ENCODE results near the gene FNBP1.
"Not testable (repeated sequence)": the region's sequence is repeated elsewhere in the genome, so short reads cannot be mapped to it uniquely, and the experiment has no call there.

Gene FNBP1

DNA sequence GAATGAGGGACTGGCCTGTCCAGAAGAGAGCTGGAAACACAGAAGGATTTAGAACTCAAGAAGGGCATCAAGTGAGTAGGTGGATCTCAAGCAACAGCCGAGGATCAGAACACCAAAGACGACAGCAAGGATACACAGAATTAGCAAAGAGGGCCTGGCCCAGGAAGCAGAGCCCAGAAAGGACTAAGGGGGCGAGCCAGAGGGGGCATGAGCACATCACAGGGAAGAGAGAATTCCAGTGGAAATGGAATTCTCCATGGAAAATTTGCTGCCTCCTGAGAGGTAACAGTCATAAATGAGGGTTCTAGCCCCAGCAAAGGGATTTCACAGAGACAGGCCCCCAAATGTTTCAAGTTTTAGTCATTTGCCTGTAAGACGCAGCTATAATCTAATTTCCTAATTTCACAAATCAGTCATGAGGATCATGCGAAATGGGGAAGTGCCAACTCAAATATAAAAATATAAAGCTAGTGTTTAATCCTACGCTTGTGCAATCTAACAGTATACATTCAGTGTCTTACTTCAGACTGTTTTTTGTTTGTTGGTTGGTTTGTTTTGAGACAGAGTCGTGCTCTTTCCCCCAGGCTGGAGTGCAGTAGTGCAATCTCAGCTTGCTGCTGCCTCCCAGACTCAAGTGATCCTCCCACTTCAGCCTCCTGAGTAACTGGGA, 46.7 kb downstream of the FNBP1 start:
- no peaks in the 10 kb centered on the region for H3K27me3 ChIP-seq (ENCODE audit: insufficient read depth, low read length, poor library complexity, severe bottlenecking)
- no peaks in the 10 kb centered on the region for H3K9me3 ChIP-seq (ENCODE audit: insufficient read depth, low read depth, low read length)
- H3F3A ChIP-seq (ENCODE audit: low read depth): no peaks in the 10 kb centered on the region
- peaks cover 67% of the 10 kb centered on the region for H4K20me1 ChIP-seq (ENCODE audit: insufficient read depth, low read length, poor library complexity, severe bottlenecking)
- peaks cover 23% of the 10 kb centered on the region; the same call in 1 of the 2 replicates for H3K36me3 ChIP-seq (ENCODE audit: insufficient read depth, low read length)
- no peak overlapping the region for H3K9ac ChIP-seq (ENCODE audit: low read depth, low read length, poor library complexity, severe bottlenecking)
- H3K9me2 ChIP-seq (replicated peaks; ENCODE audit: low read depth, low read length): no peaks in the 10 kb centered on the region
- H2AFZ ChIP-seq (ENCODE audit: low read length): no peak overlapping the region
- H3K4me3 ChIP-seq (ENCODE audit: low read length, poor library complexity, severe bottlenecking): no peak overlapping the region
- TF ChIP-seq, protein P1, sequence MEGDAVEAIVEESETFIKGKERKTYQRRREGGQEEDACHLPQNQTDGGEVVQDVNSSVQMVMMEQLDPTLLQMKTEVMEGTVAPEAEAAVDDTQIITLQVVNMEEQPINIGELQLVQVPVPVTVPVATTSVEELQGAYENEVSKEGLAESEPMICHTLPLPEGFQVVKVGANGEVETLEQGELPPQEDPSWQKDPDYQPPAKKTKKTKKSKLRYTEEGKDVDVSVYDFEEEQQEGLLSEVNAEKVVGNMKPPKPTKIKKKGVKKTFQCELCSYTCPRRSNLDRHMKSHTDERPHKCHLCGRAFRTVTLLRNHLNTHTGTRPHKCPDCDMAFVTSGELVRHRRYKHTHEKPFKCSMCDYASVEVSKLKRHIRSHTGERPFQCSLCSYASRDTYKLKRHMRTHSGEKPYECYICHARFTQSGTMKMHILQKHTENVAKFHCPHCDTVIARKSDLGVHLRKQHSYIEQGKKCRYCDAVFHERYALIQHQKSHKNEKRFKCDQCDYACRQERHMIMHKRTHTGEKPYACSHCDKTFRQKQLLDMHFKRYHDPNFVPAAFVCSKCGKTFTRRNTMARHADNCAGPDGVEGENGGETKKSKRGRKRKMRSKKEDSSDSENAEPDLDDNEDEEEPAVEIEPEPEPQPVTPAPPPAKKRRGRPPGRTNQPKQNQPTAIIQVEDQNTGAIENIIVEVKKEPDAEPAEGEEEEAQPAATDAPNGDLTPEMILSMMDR (conservative IDR thresholded peaks at IDR 0.05; ENCODE audit: low read length): no peak
- TF ChIP-seq EZH2phosphoT487 (IDR thresholded peaks at IDR 0.05; ENCODE audit: borderline replicate concordance): no peak
- no peaks in the 10 kb centered on the region for H3K4me1 ChIP-seq (ENCODE audit: insufficient read depth, low read length, poor library complexity, severe bottlenecking)
- H3K4me2 ChIP-seq (ENCODE audit: low read depth, low read length, poor library complexity, severe bottlenecking): no peak overlapping the region
- H3K79me2 ChIP-seq (ENCODE audit: insufficient read depth, low read length): peaks cover 86% of the 10 kb centered on the region

DNA sequence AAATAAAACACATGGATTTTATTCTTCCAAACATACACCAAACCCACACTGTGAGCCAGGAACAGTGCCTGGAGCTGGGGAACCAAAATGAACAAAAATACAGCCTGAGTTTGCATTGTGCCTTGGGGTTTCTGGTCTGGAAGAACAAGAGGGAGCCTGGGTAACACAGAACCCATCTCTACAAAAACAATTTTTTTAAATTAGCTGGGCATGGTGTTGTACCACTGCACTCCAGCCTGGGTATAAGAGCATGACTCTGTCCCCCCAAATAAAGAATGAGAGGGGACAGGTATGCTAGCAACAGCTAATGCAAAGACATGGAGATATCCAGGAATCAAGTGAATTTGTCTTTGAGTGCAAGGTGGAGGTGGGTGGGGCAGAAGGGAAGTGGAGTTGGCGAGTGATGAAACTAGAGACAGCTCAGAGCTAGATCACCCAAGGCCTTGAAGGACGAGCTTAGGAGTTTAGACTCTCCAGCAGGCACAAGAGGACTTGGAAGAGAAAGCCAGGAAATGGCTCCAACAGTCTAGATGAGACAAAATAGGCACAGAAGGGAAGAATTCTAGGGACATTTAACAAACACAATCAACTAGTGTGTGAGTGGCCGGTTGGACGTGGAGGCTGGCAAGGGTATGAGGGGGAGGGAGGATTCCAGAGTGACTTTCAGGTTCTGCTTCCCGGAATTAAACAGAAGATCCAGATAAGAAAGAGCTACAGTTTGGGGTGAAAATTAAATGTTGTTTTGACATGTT, 47.4 kb downstream of the FNBP1 start:
- Histone ChIP-seq H3K4me1 (ENCODE audit: insufficient read depth, low read length, poor library complexity, severe bottlenecking) (no peaks in the 10 kb centered on the region), H3K36me3 (ENCODE audit: insufficient read depth, low read length) (peaks cover 24% of the 10 kb centered on the region; the same call in 1 of the 2 replicates), H3K4me2 (ENCODE audit: low read depth, low read length, poor library complexity, severe bottlenecking) (no peak overlapping the region), H3K27me3 (ENCODE audit: insufficient read depth, low read length, poor library complexity, severe bottlenecking) (no peaks in the 10 kb centered on the region), H3K9me2 (replicated peaks; ENCODE audit: low read depth, low read length) (no peaks in the 10 kb centered on the region), H3K9me3 (ENCODE audit: insufficient read depth, low read depth, low read length) (no peaks in the 10 kb centered on the region), H4K20me1 (ENCODE audit: insufficient read depth, low read length, poor library complexity, severe bottlenecking) (peaks cover 65% of the 10 kb centered on the region), H3K9ac (ENCODE audit: low read depth, low read length, poor library complexity, severe bottlenecking) (no peak overlapping the region), H3K4me3 (ENCODE audit: low read length, poor library complexity, severe bottlenecking) (no peak overlapping the region), H3F3A (ENCODE audit: low read depth) (no peaks in the 10 kb centered on the region), H3K79me2 (ENCODE audit: insufficient read depth, low read length) (peaks cover 86% of the 10 kb centered on the region), H2AFZ (ENCODE audit: low read length) (no peak overlapping the region)
- TF ChIP-seq, protein P1 (conservative IDR thresholded peaks at IDR 0.05; ENCODE audit: low read length): no peak
- TF ChIP-seq EZH2phosphoT487 (IDR thresholded peaks at IDR 0.05; ENCODE audit: borderline replicate concordance): no peak

DNA sequence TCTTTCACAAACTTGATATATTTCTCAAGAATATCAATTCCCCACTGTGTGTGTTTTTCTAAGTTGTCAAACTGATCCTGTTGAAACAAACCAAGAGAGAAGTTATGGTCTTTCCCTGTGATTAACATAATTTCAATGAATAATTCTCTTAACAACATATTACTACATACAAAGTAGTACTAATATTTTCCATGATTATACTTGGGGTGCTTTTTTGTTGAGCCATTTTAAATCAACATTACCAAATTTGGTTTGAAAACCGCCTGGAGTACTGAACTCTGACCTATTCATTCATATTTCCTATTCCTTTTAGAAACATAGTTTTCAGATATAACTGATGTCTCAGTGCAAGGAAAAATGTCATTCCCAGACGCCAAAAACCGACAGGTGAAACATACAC, 48.1 kb downstream of the FNBP1 start:
- Histone ChIP-seq H3K4me1 (ENCODE audit: insufficient read depth, low read length, poor library complexity, severe bottlenecking) (no peaks in the 10 kb centered on the region), H3K36me3 (ENCODE audit: insufficient read depth, low read length) (peaks cover 25% of the 10 kb centered on the region; the same call in 1 of the 2 replicates), H2AFZ (ENCODE audit: low read length) (no peak overlapping the region), H3F3A (ENCODE audit: low read depth) (no peaks in the 10 kb centered on the region), H3K4me2 (ENCODE audit: low read depth, low read length, poor library complexity, severe bottlenecking) (no peak overlapping the region), H3K9ac (ENCODE audit: low read depth, low read length, poor library complexity, severe bottlenecking) (no peak overlapping the region), H3K9me3 (ENCODE audit: insufficient read depth, low read depth, low read length) (no peaks in the 10 kb centered on the region), H3K27me3 (ENCODE audit: insufficient read depth, low read length, poor library complexity, severe bottlenecking) (no peaks in the 10 kb centered on the region), H4K20me1 (ENCODE audit: insufficient read depth, low read length, poor library complexity, severe bottlenecking) (peaks cover 64% of the 10 kb centered on the region), H3K9me2 (replicated peaks; ENCODE audit: low read depth, low read length) (no peaks in the 10 kb centered on the region), H3K79me2 (ENCODE audit: insufficient read depth, low read length) (peaks cover 85% of the 10 kb centered on the region), H3K4me3 (ENCODE audit: low read length, poor library complexity, severe bottlenecking) (no peak overlapping the region)
- TF ChIP-seq EZH2phosphoT487 (IDR thresholded peaks at IDR 0.05; ENCODE audit: borderline replicate concordance): no peak
- TF ChIP-seq, protein P1 (conservative IDR thresholded peaks at IDR 0.05; ENCODE audit: low read length): no peak

DNA sequence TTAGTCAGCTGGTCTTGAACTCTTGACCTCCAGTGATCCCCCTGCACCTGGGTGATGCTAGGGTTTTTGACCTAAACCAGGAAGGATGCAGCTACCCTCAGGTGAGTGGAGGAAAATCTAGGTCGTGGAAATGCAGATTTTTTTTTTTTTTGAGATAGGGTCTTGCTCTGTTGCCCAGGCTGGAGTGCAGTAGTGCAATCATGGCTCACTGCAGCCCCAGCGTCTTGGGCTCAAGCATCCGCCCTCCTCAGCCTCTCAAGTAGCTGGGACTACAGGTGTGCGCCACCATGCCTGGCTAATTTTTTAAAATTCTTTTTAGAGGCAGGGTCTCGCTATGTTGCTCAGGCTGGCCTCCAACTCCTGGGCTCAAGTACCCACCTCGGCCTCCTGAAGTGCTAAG, 51.9 kb downstream of the FNBP1 start:
- not testable (repeated sequence) for H3K27me3 ChIP-seq (ENCODE audit: insufficient read depth, low read length, poor library complexity, severe bottlenecking); H3K9me2 ChIP-seq (replicated peaks; ENCODE audit: low read depth, low read length); H3F3A ChIP-seq (ENCODE audit: low read depth); H3K4me1 ChIP-seq (ENCODE audit: insufficient read depth, low read length, poor library complexity, severe bottlenecking); H3K4me2 ChIP-seq (ENCODE audit: low read depth, low read length, poor library complexity, severe bottlenecking); H3K9me3 ChIP-seq (ENCODE audit: insufficient read depth, low read depth, low read length); H3K4me3 ChIP-seq (ENCODE audit: low read length, poor library complexity, severe bottlenecking); H3K9ac ChIP-seq (ENCODE audit: low read depth, low read length, poor library complexity, severe bottlenecking); H2AFZ ChIP-seq (ENCODE audit: low read length)
- Histone ChIP-seq H4K20me1 (ENCODE audit: insufficient read depth, low read length, poor library complexity, severe bottlenecking) (peaks cover 52% of the 10 kb centered on the region), H3K36me3 (ENCODE audit: insufficient read depth, low read length) (peaks cover 33% of the 10 kb centered on the region; the same call in 1 of the 2 replicates), H3K79me2 (ENCODE audit: insufficient read depth, low read length) (peaks cover 83% of the 10 kb centered on the region)

All from Loucy (cell line).